ENCODE data around the gene RSBN1L.
"Not testable (repeated sequence)": the region's sequence is repeated elsewhere in the genome, so short reads cannot be mapped to it uniquely, and the experiment has no call there.

The RSBN1L gene

DNA sequence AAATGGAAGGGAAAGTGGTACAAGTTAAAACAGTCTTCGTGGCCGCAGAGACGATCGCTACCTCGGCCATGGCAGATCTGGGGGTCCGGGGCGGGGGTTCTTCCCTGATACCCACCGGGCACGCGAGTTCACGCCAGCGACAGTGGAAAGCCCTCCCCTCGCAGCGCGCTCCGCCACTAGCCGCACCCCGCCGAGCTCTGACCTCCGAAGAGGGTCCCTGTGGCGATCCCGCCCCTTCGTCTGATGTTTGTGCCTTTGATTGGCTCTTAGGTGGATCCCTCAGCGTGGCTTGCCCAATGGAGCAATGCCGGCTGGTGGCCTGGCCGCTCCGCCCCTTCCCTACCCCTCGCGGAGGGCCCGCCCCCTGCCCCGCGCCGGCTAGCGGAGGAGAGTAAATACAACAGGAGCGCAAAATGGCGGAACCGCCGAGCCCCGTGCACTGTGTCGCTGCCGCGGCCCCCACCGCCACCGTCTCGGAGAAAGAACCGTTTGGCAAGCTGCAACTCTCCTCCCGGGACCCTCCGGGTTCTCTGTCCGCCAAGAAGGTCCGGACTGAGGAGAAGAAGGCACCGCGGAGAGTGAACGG lies at the start of gene RSBN1L:
TSS of gene RSBN1L (plus strand) at position 403 of the 586 bp plus-strand sequence. CDS start at position 414, 11 bp downstream.
- Mint-ChIP-seq H3K36me3 (ENCODE audit: low read depth) (peaks cover 37% of the 10 kb centered on the region), H3K4me3 (peak within 1 kb of the TSS; percentile 100), H3K27me3 (no peaks in the 10 kb centered on the region), H3K27ac (peak within 1 kb of the TSS; percentile 100), H3K9me3 (no peaks in the 10 kb centered on the region), H3K4me1 (ENCODE audit: low read depth) (peaks cover 32% of the 10 kb centered on the region)
- intact Hi-C loops (cut with micrococcal nuclease), result loop anchor here (5.0 kb wide), 2 partner anchors 61 to 101 kb away; partner anchors contain the start of genes PHTF2 and TMEM60

GRCh38 chr7:77648742-77649338 lies 47.4 kb upstream of the RSBN1L start:
- intact Hi-C loops (cut with micrococcal nuclease), result no loop called here
- Mint-ChIP-seq H3K9me3 (no peaks in the 10 kb centered on the region), H3K27ac (no peak overlapping the region), H3K27me3 (no peaks in the 10 kb centered on the region), H3K4me3 (no peak overlapping the region), H3K4me1 (ENCODE audit: low read depth) (no peaks in the 10 kb centered on the region), H3K36me3 (ENCODE audit: low read depth) (peaks cover 62% of the 10 kb centered on the region)

DNA sequence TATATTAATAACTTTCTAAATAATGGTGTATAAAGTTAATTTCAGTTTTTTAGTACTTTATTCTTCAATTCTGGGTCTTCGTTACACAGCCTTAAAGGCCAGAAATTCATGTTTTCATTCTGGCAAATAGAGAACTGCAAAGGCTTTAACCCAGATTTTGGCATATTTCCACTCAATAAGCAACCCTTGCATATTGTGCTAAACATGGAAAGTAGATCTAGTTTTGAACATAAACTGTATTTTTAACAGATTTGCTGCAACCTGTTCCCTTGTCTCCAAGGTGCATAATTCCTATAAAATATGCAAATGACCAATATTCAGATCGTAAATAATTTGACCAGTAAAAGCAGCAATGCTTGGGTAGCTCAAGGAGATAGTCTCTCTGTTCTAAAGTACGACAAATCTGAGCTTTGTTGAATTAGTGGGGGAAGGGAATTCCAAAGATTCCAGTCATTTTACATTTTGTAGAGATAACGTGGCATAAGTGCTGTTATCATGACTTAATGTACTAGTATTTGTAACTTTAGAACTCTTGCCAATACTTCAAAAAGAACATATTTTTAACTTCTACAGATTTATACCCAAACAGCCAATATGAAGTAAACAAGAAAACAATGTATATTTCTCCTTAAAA lies 46.4 kb upstream of the RSBN1L start:
- Mint-ChIP-seq H3K9me3 (no peaks in the 10 kb centered on the region), H3K4me1 (ENCODE audit: low read depth) (no peaks in the 10 kb centered on the region), H3K4me3 (no peak overlapping the region), H3K36me3 (ENCODE audit: low read depth) (peaks cover 62% of the 10 kb centered on the region), H3K27me3 (no peaks in the 10 kb centered on the region), H3K27ac (no peak overlapping the region)
- intact Hi-C loops (cut with micrococcal nuclease), result loop anchor here (10.0 kb wide), 1 partner anchor 255 kb away; no protein-coding TSS in a partner anchor

DNA sequence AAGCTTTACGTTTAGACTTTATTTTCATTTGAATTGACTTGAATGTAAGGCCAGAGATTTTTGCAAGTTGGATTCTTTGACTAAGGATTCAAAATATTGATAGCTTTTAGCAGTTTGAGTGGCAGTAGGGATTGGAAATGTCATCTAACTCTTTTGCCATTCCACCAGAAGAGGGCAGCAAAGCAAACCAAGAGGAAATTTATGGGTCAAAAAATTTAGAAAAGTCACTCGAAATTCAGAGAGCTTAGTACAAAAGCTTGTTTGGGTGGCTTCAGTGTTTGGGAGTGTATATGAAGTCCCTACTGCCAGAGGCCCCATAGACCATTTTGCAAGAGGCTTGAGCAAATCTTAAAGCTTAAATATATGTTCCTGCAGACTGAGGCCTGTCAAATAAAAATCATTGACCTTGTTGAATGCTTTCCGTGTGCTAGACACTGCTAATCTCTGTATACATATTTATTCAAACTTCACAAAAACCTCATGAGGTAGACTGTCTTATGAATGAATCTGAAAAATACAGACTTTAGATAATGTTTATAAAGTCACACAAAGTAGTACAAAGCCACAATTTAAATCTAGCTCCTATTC lies 44.6 kb upstream of the RSBN1L start:
- intact Hi-C loops (cut with micrococcal nuclease), result loop anchor here (1.0 to 10.0 kb wide), 2 partner anchors 108 to 253 kb away; no protein-coding TSS in a partner anchor
- Mint-ChIP-seq H3K27me3 (no peaks in the 10 kb centered on the region), H3K27ac (no peak overlapping the region), H3K4me3 (no peak overlapping the region), H3K4me1 (ENCODE audit: low read depth) (no peaks in the 10 kb centered on the region), H3K9me3 (no peaks in the 10 kb centered on the region), H3K36me3 (ENCODE audit: low read depth) (peaks cover 62% of the 10 kb centered on the region)

DNA sequence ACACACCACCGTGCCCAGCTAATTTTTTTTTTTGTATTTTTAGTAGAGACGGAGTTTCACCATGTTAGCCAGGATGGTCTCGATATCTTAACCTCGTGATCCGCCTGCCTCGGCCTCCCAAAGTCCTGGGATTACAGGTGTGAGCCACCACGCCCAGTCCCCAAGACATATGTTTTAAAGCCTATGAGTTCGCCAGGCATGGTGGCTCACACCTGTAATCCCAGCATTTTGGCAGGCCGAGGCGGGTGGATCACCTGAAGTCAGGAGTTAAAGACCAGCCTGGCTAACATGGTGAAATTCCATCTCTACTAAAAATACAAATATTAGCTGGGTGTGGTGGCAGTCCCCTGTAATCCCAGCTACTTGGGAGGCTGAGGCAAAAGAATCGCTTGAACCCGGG lies 43.4 kb upstream of the RSBN1L start:
- H3K27ac Mint-ChIP-seq; H3K27me3 Mint-ChIP-seq; H3K9me3 Mint-ChIP-seq; H3K4me1 Mint-ChIP-seq (ENCODE audit: low read depth); H3K4me3 Mint-ChIP-seq: not testable (repeated sequence)
- H3K36me3 Mint-ChIP-seq (ENCODE audit: low read depth), result peaks cover 58% of the 10 kb centered on the region
- intact Hi-C loops (cut with micrococcal nuclease), result loop anchor here (10.0 kb wide), 1 partner anchor 252 kb away; no protein-coding TSS in a partner anchor

GRCh38 chr7:77653572-77653971 lies 42.7 kb upstream of the RSBN1L start:
- peaks cover 59% of the 10 kb centered on the region for H3K36me3 Mint-ChIP-seq (ENCODE audit: low read depth)
- H3K27ac Mint-ChIP-seq, result no peak overlapping the region
- H3K4me1 Mint-ChIP-seq (ENCODE audit: low read depth), result no peaks in the 10 kb centered on the region
- no peak overlapping the region for H3K4me3 Mint-ChIP-seq
- no peaks in the 10 kb centered on the region for H3K27me3 Mint-ChIP-seq
- intact Hi-C loops (cut with micrococcal nuclease), result loop anchor here (10.0 kb wide), 1 partner anchor 251 kb away; no protein-coding TSS in a partner anchor
- H3K9me3 Mint-ChIP-seq, result no peaks in the 10 kb centered on the region

- intact Hi-C loops (cut with micrococcal nuclease), result loop anchor here (10.0 kb wide), 1 partner anchor 249 kb away; no protein-coding TSS in a partner anchor
- Mint-ChIP-seq H3K4me3 (no peak overlapping the region), H3K9me3 (no peaks in the 10 kb centered on the region), H3K4me1 (ENCODE audit: low read depth) (no peaks in the 10 kb centered on the region), H3K27me3 (no peaks in the 10 kb centered on the region), H3K27ac (no peak overlapping the region), H3K36me3 (ENCODE audit: low read depth) (peaks cover 67% of the 10 kb centered on the region)
Observed at GRCh38 chr7:77655356-77655755, 40.9 kb upstream of the RSBN1L start.

- no peak overlapping the region for H3K27ac Mint-ChIP-seq
- no peaks in the 10 kb centered on the region for H3K9me3 Mint-ChIP-seq
- no peaks in the 10 kb centered on the region for H3K4me1 Mint-ChIP-seq (ENCODE audit: low read depth)
- no peak overlapping the region for H3K4me3 Mint-ChIP-seq
- intact Hi-C loops (cut with micrococcal nuclease), result loop anchor here (10.0 kb wide), 1 partner anchor 249 kb away; no protein-coding TSS in a partner anchor
- H3K36me3 Mint-ChIP-seq (ENCODE audit: low read depth), result peaks cover 73% of the 10 kb centered on the region
- no peaks in the 10 kb centered on the region for H3K27me3 Mint-ChIP-seq
Observed at GRCh38 chr7:77655836-77656455, 40.3 kb upstream of the RSBN1L start.

DNA sequence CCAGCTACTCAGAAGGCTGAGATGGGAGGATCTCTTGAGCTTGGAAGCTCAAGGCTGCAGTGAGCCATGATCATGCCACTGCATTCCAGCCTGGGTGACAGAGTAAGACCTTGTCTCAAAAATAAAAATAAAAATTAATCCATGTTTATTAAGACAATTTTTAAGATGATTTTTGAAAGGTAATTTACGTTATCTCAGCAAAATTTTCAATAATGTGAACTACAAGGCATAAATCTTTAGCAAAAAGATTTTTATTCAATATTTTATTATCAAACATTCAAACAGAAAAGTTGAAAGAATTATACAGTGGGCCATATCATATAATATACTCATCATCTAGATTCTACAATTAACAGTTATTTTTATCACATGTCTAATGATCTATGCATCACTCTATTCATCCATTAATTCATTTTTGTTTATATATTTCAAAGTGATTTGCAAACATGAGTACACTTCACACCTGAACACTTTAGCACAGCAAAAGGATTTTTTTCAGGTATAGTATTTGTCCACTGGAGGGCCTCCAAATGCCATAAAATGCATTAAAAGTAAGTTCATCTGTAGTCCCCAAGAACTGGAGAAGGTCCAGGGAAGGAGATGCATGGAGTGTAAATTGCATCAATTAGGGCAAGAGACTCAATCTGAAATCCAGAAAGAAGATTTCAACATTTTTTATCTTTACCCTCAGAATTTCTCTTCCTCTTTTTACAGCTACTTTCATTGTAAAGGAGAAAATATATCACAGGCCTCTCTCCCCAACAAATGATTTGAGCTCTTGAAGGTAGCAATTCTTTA lies 38.6 kb upstream of the RSBN1L start:
- H3K9me3 Mint-ChIP-seq, result no peaks in the 10 kb centered on the region
- no peaks in the 10 kb centered on the region for H3K27me3 Mint-ChIP-seq
- intact Hi-C loops (cut with micrococcal nuclease), result loop anchor here (10.0 kb wide), 1 partner anchor 247 kb away; no protein-coding TSS in a partner anchor
- peaks cover 88% of the 10 kb centered on the region for H3K36me3 Mint-ChIP-seq (ENCODE audit: low read depth)
- H3K27ac Mint-ChIP-seq, result no peak overlapping the region
- H3K4me1 Mint-ChIP-seq (ENCODE audit: low read depth), result peaks cover 2% of the 10 kb centered on the region
- H3K4me3 Mint-ChIP-seq, result no peak overlapping the region

GRCh38 chr7:77658928-77659327 lies 37.3 kb upstream of the RSBN1L start:
- Mint-ChIP-seq H3K4me3 (no peak overlapping the region), H3K27me3 (no peaks in the 10 kb centered on the region), H3K27ac (no peak overlapping the region), H3K9me3 (no peaks in the 10 kb centered on the region), H3K36me3 (ENCODE audit: low read depth) (peaks cover 84% of the 10 kb centered on the region), H3K4me1 (ENCODE audit: low read depth) (peaks cover 6% of the 10 kb centered on the region)
- intact Hi-C loops (cut with micrococcal nuclease), result loop anchor here (10.0 kb wide), 1 partner anchor 246 kb away; no protein-coding TSS in a partner anchor

- Mint-ChIP-seq H3K27ac (no peak overlapping the region), H3K27me3 (no peaks in the 10 kb centered on the region), H3K4me1 (ENCODE audit: low read depth) (peaks cover 6% of the 10 kb centered on the region), H3K9me3 (no peaks in the 10 kb centered on the region), H3K4me3 (no peak overlapping the region), H3K36me3 (ENCODE audit: low read depth) (peaks cover 76% of the 10 kb centered on the region)
- intact Hi-C loops (cut with micrococcal nuclease), result no loop called here
Observed at GRCh38 chr7:77661816-77662215, 34.4 kb upstream of the RSBN1L start.

DNA sequence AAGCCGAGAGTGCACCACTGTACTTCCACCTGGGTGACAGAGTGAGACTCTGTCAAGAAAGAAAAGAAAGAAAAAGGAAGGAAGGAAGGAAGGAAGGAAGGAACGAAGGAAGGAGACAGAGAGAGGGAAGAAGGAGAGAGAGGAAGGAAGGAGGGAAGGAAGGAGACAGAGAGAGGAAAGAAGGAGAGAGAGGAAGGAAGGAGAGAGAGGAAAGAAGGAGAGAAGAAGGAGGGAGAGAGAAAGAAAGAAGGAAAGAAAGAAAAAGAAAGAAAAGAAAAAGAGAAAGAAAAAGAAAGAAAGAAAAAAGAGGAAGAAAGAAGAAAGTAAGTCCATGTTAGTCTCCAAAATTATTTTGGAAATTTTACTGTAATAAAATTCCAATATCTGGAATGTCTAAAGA lies 33.4 kb upstream of the RSBN1L start:
- Mint-ChIP-seq H3K27ac (peak overlapping the region; percentile 4), H3K27me3 (no peaks in the 10 kb centered on the region)

GRCh38 chr7:77664715-77665114 lies 31.5 kb upstream of the RSBN1L start:
- Mint-ChIP-seq H3K27me3 (no peaks in the 10 kb centered on the region), H3K4me1 (ENCODE audit: low read depth) (peaks cover 6% of the 10 kb centered on the region), H3K4me3 (no peak overlapping the region), H3K36me3 (ENCODE audit: low read depth) (peaks cover 77% of the 10 kb centered on the region), H3K9me3 (no peaks in the 10 kb centered on the region), H3K27ac (no peak overlapping the region)
- intact Hi-C loops (cut with micrococcal nuclease), result no loop called here

More for the DNA sequence above, 33.4 kb upstream of the RSBN1L start:
- intact Hi-C loops (cut with micrococcal nuclease), result no loop called here
- Mint-ChIP-seq H3K9me3 (no peaks in the 10 kb centered on the region), H3K4me1 (ENCODE audit: low read depth) (peaks cover 6% of the 10 kb centered on the region), H3K4me3 (no peak overlapping the region), H3K36me3 (ENCODE audit: low read depth) (peaks cover 81% of the 10 kb centered on the region)
